ENCODE data around the gene AANAT. TPM values are rescaled to one million over a fixed set of nuclear protein-coding genes. Genes with fewer than 3 reads are reported as not detected.

AANAT gene
- total RNA-seq, 2 donors from 2014 or later: not detected

- 95 to 97% methylated on average over 10 to 14 of the region's 14 CpGs for WGBS, 2 experiments (ENCODE audit: insufficient coverage in 1 of 2, insufficient read length in 1 of 2)
- Mint-ChIP-seq H3K9me3 (no peaks in the 10 kb centered on the region), H3K4me3 (no peak overlapping the region), H3K27ac (no peak overlapping the region), H3K36me3 (ENCODE audit: low read depth) (no peaks in the 10 kb centered on the region), H3K4me1 (no peaks in the 10 kb centered on the region), H3K27me3 (ENCODE audit: insufficient read depth) (no peaks in the 10 kb centered on the region)
- H3K27ac ChIP-seq (ENCODE audit: low read depth, low read length): no peak overlapping the region
- DNase-seq: no peak
- no peak overlapping the region for H3K4me3 ChIP-seq (ENCODE audit: low read length)
- H3K9ac ChIP-seq (ENCODE audit: extremely low read depth, low read length, poor library complexity, severe bottlenecking): no peak overlapping the region
- TF ChIP-seq, protein P1, sequence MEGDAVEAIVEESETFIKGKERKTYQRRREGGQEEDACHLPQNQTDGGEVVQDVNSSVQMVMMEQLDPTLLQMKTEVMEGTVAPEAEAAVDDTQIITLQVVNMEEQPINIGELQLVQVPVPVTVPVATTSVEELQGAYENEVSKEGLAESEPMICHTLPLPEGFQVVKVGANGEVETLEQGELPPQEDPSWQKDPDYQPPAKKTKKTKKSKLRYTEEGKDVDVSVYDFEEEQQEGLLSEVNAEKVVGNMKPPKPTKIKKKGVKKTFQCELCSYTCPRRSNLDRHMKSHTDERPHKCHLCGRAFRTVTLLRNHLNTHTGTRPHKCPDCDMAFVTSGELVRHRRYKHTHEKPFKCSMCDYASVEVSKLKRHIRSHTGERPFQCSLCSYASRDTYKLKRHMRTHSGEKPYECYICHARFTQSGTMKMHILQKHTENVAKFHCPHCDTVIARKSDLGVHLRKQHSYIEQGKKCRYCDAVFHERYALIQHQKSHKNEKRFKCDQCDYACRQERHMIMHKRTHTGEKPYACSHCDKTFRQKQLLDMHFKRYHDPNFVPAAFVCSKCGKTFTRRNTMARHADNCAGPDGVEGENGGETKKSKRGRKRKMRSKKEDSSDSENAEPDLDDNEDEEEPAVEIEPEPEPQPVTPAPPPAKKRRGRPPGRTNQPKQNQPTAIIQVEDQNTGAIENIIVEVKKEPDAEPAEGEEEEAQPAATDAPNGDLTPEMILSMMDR (conservative IDR thresholded peaks at IDR 0.05): no peak
- H3K4me1 ChIP-seq (ENCODE audit: control insufficient read depth, insufficient read depth, low read length): peaks cover 6% of the 10 kb centered on the region
- H3K36me3 ChIP-seq (ENCODE audit: control insufficient read depth, insufficient read depth, low read length): no peaks in the 10 kb centered on the region
- no peaks in the 10 kb centered on the region for H3K27me3 ChIP-seq (ENCODE audit: control insufficient read depth, insufficient read depth, low read length, poor library complexity, severe bottlenecking)
- no peaks in the 10 kb centered on the region for H3K9me3 ChIP-seq (ENCODE audit: control insufficient read depth, low read length)
Observed at GRCh38 chr17:76468634-76469010, 1.2 kb downstream of the AANAT start.

GRCh38 chr17:76469076-76469990 lies 1.9 kb downstream of the AANAT start:
- Mint-ChIP-seq H3K27ac (no peak overlapping the region), H3K9me3 (no peaks in the 10 kb centered on the region), H3K4me1 (no peaks in the 10 kb centered on the region), H3K4me3 (no peak overlapping the region), H3K27me3 (ENCODE audit: insufficient read depth) (no peaks in the 10 kb centered on the region), H3K36me3 (ENCODE audit: low read depth) (no peaks in the 10 kb centered on the region)
- 94 to 97% methylated on average over 26 to 38 of the region's 38 CpGs for WGBS, 2 experiments (ENCODE audit: insufficient coverage in 1 of 2, insufficient read length in 1 of 2)
- Histone ChIP-seq H3K9me3 (ENCODE audit: control insufficient read depth, low read length) (no peaks in the 10 kb centered on the region), H3K9ac (ENCODE audit: extremely low read depth, low read length, poor library complexity, severe bottlenecking) (no peak overlapping the region), H3K4me3 (ENCODE audit: low read length) (no peak overlapping the region), H3K4me1 (ENCODE audit: control insufficient read depth, insufficient read depth, low read length) (peaks cover 6% of the 10 kb centered on the region), H3K27ac (ENCODE audit: low read depth, low read length) (no peak overlapping the region), H3K27me3 (ENCODE audit: control insufficient read depth, insufficient read depth, low read length, poor library complexity, severe bottlenecking) (no peaks in the 10 kb centered on the region), H3K36me3 (ENCODE audit: control insufficient read depth, insufficient read depth, low read length) (no peaks in the 10 kb centered on the region)
- no peak for DNase-seq
- TF ChIP-seq, protein P1 (conservative IDR thresholded peaks at IDR 0.05): no peak

- no peaks in the 10 kb centered on the region for H3K9me3 Mint-ChIP-seq
- H3K36me3 Mint-ChIP-seq (ENCODE audit: low read depth): peaks cover 1% of the 10 kb centered on the region
- no peaks in the 10 kb centered on the region for H3K27me3 ChIP-seq (ENCODE audit: control insufficient read depth, insufficient read depth, low read length, poor library complexity, severe bottlenecking)
- H3K27ac ChIP-seq (ENCODE audit: low read depth, low read length): no peak overlapping the region
- no peaks in the 10 kb centered on the region for H3K4me1 Mint-ChIP-seq
- no peaks in the 10 kb centered on the region for H3K9me3 ChIP-seq (ENCODE audit: control insufficient read depth, low read length)
- 90 to 91% methylated on average over 3 to 10 of the region's 13 CpGs for WGBS, 2 experiments (ENCODE audit: insufficient coverage in 1 of 2, insufficient read length in 1 of 2)
- DNase-seq: no peak
- H3K36me3 ChIP-seq (ENCODE audit: control insufficient read depth, insufficient read depth, low read length): no peaks in the 10 kb centered on the region
- H3K9ac ChIP-seq (ENCODE audit: extremely low read depth, low read length, poor library complexity, severe bottlenecking): no peak overlapping the region
- no peak overlapping the region for H3K4me3 ChIP-seq (ENCODE audit: low read length)
- TF ChIP-seq, protein P1 (conservative IDR thresholded peaks at IDR 0.05): no peak
- H3K27me3 Mint-ChIP-seq (ENCODE audit: insufficient read depth): no peaks in the 10 kb centered on the region
- H3K4me3 Mint-ChIP-seq: no peak overlapping the region
- peaks cover 6% of the 10 kb centered on the region for H3K4me1 ChIP-seq (ENCODE audit: control insufficient read depth, insufficient read depth, low read length)
- H3K27ac Mint-ChIP-seq: no peak overlapping the region
Observed at GRCh38 chr17:76469991-76470739, 2.8 kb downstream of the AANAT start.

Data from endodermal cell (in vitro differentiated cells).